ENCODE data around the gene PLCE1.

Gene PLCE1

GRCh38 chr10:94037286-94037685 is 43.6 kb downstream of the PLCE1 start:
- DNase-seq (ENCODE audit: low spot score), result no peak
- in situ Hi-C loops (cut with MboI; ENCODE audit: low sequenced_read_pairs, unreplicated experiment), result no loop called here
- TF ChIP-seq CTCF (IDR thresholded peaks at IDR 0.05; ENCODE audit: borderline replicate concordance, control extremely low read depth, extremely low read depth, insufficient read depth, missing control alignments), result no peak

- in situ Hi-C loops (cut with MboI; ENCODE audit: low sequenced_read_pairs, unreplicated experiment), result no loop called here
- no peak for TF ChIP-seq CTCF (IDR thresholded peaks at IDR 0.05; ENCODE audit: borderline replicate concordance, control extremely low read depth, extremely low read depth, insufficient read depth, missing control alignments)
- DNase-seq (ENCODE audit: low spot score), result no peak
These were observed 44.3 kb downstream of the PLCE1 start for GRCh38 chr10:94038024-94038423.

- DNase-seq (ENCODE audit: low spot score), result no peak
- in situ Hi-C loops (cut with MboI; ENCODE audit: low sequenced_read_pairs, unreplicated experiment), result no loop called here
- TF ChIP-seq CTCF (IDR thresholded peaks at IDR 0.05; ENCODE audit: borderline replicate concordance, control extremely low read depth, extremely low read depth, insufficient read depth, missing control alignments), result no peak
These were observed 47.5 kb downstream of the PLCE1 start for GRCh38 chr10:94041206-94041605.

- no peak for TF ChIP-seq CTCF (IDR thresholded peaks at IDR 0.05; ENCODE audit: borderline replicate concordance, control extremely low read depth, extremely low read depth, insufficient read depth, missing control alignments)
- in situ Hi-C loops (cut with MboI; ENCODE audit: low sequenced_read_pairs, unreplicated experiment), result no loop called here
These were observed 48.5 kb downstream of the PLCE1 start for GRCh38 chr10:94042001-94042833.

GRCh38 chr10:94042834-94043175 is 49.1 kb downstream of the PLCE1 start:
- DNase-seq (ENCODE audit: low spot score), result no peak
- TF ChIP-seq CTCF (IDR thresholded peaks at IDR 0.05; ENCODE audit: borderline replicate concordance, control extremely low read depth, extremely low read depth, insufficient read depth, missing control alignments), result no peak

More at GRCh38 chr10:94042001-94042833, 48.5 kb downstream of the PLCE1 start:
- DNase-seq (ENCODE audit: low spot score), result no peak

More at GRCh38 chr10:94042834-94043175, 49.1 kb downstream of the PLCE1 start:
- in situ Hi-C loops (cut with MboI; ENCODE audit: low sequenced_read_pairs, unreplicated experiment), result no loop called here

Data from GM13976 (cell line).